ENCODE results near the gene CELSR1.

The CELSR1 gene

DNA sequence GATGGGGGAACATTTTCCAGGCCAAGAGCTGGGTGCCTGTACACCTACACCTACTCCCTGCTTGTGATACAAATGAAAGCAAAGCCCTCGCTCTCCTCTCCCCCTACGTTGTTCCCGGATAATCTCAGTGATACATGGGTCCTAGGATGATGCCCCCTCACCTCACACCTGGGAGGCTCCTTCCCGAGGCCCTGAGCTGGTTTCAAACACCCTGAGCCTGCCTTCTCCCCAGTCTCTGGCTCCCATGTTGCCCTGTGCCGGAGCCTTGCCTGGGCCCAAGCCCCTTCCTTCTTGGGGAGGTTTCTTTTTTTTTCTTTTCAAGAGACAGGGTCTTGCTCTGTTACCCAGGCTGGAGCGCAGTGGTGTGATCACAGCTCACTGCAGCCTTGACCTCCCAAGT is 178.7 kb downstream of the CELSR1 start:
- Histone ChIP-seq H3K9me3 (ENCODE audit: insufficient read depth, low read depth, low read length) (no peaks in the 10 kb centered on the region), H3K4ac (ENCODE audit: low read depth, low read length) (no peak overlapping the region), H4K91ac (ENCODE audit: low read depth, low read length) (no peak overlapping the region), H3K9ac (ENCODE audit: low read length) (no peak overlapping the region), H2BK12ac (ENCODE audit: low read length) (no peak overlapping the region), H2AFZ (ENCODE audit: insufficient read depth, low read length, poor library complexity) (no peak overlapping the region), H3K36me3 (ENCODE audit: control insufficient read depth in 1 of 2, insufficient read depth in 2 of 2, low read length in 2 of 2) (peaks cover 53 to 67% of the 10 kb centered on the region in 2 experiments), H3K27me3 (ENCODE audit: insufficient read depth, low read length) (no peaks in the 10 kb centered on the region), H3K79me1 (ENCODE audit: low read length) (no peaks in the 10 kb centered on the region), H4K8ac (ENCODE audit: low read depth, low read length) (no peak overlapping the region), H3K23ac (ENCODE audit: low read length) (no peak overlapping the region), H2BK5ac (ENCODE audit: low read depth, low read length, poor library complexity) (no peak overlapping the region), H3K4me2 (ENCODE audit: low read length) (no peak overlapping the region), H3K18ac (ENCODE audit: low read length) (no peak overlapping the region), H2BK120ac (ENCODE audit: insufficient read depth, low read length, poor library complexity) (no peak overlapping the region), H3K14ac (ENCODE audit: low read length) (no peak overlapping the region), H4K12ac (ENCODE audit: low read depth, low read length) (no peak overlapping the region), H3K4me3 (ENCODE audit: low read depth, low read length) (no peak overlapping the region), H3K79me2 (ENCODE audit: control insufficient read depth, insufficient read depth, low read length, poor library complexity) (no peaks in the 10 kb centered on the region), H3K4me1 (ENCODE audit: control insufficient read depth in 1 of 2, insufficient read depth in 2 of 2, low read length in 2 of 2) (peaks cover 0 to 1% of the 10 kb centered on the region in 2 experiments), H3K27ac (ENCODE audit: low read depth, low read length) (no peak overlapping the region), H2AK5ac (ENCODE audit: low read length) (no peak overlapping the region)
- WGBS (ENCODE audit: extremely low coverage, insufficient coverage, insufficient read length), result no CpG with 5 or more reads among the region's 6 CpGs
- DNase-seq, result no peak

DNA sequence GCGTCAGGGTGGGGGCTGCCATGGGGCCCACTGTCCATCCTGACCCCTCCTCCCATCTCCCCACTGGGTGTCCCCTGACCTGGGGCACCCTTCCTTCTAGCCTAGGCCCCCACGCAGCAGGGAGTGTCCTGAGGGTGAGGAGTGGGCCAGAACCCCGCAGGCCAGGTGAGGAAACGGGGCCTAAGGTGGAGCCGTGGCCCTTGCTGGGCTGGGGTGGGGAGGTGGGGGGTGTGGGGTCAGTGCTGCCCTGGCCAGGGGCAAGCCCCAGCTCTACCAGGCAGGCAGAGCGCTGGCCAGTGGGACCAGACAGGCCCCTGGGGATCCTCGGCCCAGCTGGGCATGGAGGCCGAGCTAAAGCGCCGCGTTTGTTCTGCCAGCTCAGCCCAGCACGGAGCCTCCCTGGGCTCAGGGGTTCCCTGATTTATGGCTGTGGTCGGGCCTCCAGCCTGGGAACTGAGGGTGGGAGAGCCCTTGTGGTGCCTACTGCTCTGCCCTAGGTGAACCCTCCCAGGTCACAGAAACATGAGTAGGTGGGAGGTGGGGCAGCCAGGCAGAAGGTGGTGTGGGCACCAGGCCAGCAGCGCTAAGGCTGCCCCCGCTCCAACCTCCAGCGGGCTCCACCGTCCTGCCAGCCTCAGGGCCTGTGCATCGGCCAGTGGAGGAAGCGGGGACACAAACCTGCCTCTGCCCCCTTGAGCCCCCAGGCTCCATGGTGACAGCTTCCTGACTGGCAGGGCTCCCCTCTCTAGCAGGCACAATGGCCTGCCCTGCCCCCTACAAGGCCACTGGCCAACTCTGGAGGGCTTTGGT is 179.5 kb downstream of the CELSR1 start:
- no peak overlapping the region for H3K4me3 ChIP-seq (ENCODE audit: low read depth, low read length)
- no peak overlapping the region for H3K4ac ChIP-seq (ENCODE audit: low read depth, low read length)
- H3K14ac ChIP-seq (ENCODE audit: low read length), result no peak overlapping the region
- H3K4me1 ChIP-seq (ENCODE audit: control insufficient read depth in 1 of 2, insufficient read depth in 2 of 2, low read length in 2 of 2), result peaks cover 0 to 1% of the 10 kb centered on the region in 2 experiments
- H2BK120ac ChIP-seq (ENCODE audit: insufficient read depth, low read length, poor library complexity), result no peak overlapping the region
- H3K23ac ChIP-seq (ENCODE audit: low read length), result no peak overlapping the region
- no CpG with 5 or more reads among the region's 19 CpGs for WGBS (ENCODE audit: extremely low coverage, insufficient coverage, insufficient read length)
- H3K79me1 ChIP-seq (ENCODE audit: low read length), result no peaks in the 10 kb centered on the region
- H2BK5ac ChIP-seq (ENCODE audit: low read depth, low read length, poor library complexity), result no peak overlapping the region
- no peak for DNase-seq
- no peak overlapping the region for H3K9ac ChIP-seq (ENCODE audit: low read length)
- H3K27me3 ChIP-seq (ENCODE audit: insufficient read depth, low read length), result no peaks in the 10 kb centered on the region
- peaks cover 57 to 70% of the 10 kb centered on the region in 2 experiments for H3K36me3 ChIP-seq (ENCODE audit: control insufficient read depth in 1 of 2, insufficient read depth in 2 of 2, low read length in 2 of 2)
- H2AK5ac ChIP-seq (ENCODE audit: low read length), result no peak overlapping the region
- no peak overlapping the region for H3K27ac ChIP-seq (ENCODE audit: low read depth, low read length)
- no peak overlapping the region for H4K91ac ChIP-seq (ENCODE audit: low read depth, low read length)
- no peak overlapping the region for H3K18ac ChIP-seq (ENCODE audit: low read length)
- no peak overlapping the region for H2AFZ ChIP-seq (ENCODE audit: insufficient read depth, low read length, poor library complexity)
- H4K12ac ChIP-seq (ENCODE audit: low read depth, low read length), result no peak overlapping the region
- H4K8ac ChIP-seq (ENCODE audit: low read depth, low read length), result no peak overlapping the region
- H3K9me3 ChIP-seq (ENCODE audit: insufficient read depth, low read depth, low read length), result no peaks in the 10 kb centered on the region
- no peak overlapping the region for H2BK12ac ChIP-seq (ENCODE audit: low read length)
- no peaks in the 10 kb centered on the region for H3K79me2 ChIP-seq (ENCODE audit: control insufficient read depth, insufficient read depth, low read length, poor library complexity)
- H3K4me2 ChIP-seq (ENCODE audit: low read length), result no peak overlapping the region

DNA sequence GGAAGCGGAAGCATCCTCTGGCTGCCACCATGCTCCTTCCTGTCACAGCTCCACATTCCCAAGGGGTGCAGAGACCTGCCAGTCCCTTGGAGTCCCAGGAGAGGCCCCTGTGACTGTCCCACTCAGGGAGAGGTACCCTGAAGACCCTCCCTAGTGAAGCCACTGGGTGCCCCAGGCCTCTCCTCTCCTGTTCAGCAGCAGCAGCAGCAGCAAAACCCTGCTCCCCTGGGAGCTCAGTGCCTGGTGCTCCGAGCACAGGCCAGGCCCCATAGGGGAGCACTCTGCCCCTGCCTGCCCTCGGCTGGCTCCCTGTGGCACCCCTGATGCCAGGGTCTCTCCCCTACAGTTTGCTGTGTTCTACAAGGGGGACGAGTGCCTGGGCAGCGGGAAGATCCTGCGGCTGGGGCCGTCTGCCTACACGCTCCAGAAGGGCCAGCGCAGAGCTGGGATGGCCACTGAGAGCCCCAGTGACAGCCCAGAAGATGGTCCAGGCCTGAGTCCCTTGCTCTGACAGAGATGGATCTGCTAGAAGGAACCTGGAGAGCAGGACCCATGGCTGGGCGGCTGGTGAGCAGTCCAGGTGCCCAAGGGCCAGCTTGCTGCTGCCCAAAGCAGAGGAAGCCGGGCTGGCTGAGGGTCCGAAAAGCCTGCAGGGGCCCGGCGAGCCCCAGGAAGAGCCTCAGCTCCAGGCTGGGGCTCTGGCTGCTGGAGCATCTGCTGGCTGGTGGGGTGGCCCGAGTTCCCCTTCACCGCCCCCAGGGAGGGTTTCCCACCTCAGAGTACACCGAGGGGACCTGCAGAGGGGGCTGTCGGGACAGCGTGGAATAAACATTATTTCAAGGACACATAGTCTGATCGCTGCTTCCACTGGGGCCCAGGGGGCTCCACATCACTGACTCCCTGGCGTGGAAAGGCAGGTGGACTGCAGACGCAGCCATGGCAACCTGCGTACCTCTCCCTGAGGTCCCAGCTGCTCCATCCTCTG is 180.6 kb downstream of the CELSR1 start:
- no peak overlapping the region for H4K12ac ChIP-seq (ENCODE audit: low read depth, low read length)
- peaks cover 0 to 1% of the 10 kb centered on the region in 2 experiments for H3K4me1 ChIP-seq (ENCODE audit: control insufficient read depth in 1 of 2, insufficient read depth in 2 of 2, low read length in 2 of 2)
- no peak overlapping the region for H3K4me3 ChIP-seq (ENCODE audit: low read depth, low read length)
- H2AFZ ChIP-seq (ENCODE audit: insufficient read depth, low read length, poor library complexity), result no peak overlapping the region
- no peak overlapping the region for H4K91ac ChIP-seq (ENCODE audit: low read depth, low read length)
- H3K18ac ChIP-seq (ENCODE audit: low read length), result no peak overlapping the region
- no peak overlapping the region for H2AK5ac ChIP-seq (ENCODE audit: low read length)
- no peak overlapping the region for H2BK12ac ChIP-seq (ENCODE audit: low read length)
- H2BK5ac ChIP-seq (ENCODE audit: low read depth, low read length, poor library complexity), result no peak overlapping the region
- WGBS (ENCODE audit: extremely low coverage, insufficient coverage, insufficient read length), result no CpG with 5 or more reads among the region's 23 CpGs
- no peak for DNase-seq
- no peaks in the 10 kb centered on the region for H3K79me2 ChIP-seq (ENCODE audit: control insufficient read depth, insufficient read depth, low read length, poor library complexity)
- H3K23ac ChIP-seq (ENCODE audit: low read length), result no peak overlapping the region
- H3K36me3 ChIP-seq (ENCODE audit: control insufficient read depth in 1 of 2, insufficient read depth in 2 of 2, low read length in 2 of 2), result peaks cover 66 to 77% of the 10 kb centered on the region in 2 experiments
- H3K27me3 ChIP-seq (ENCODE audit: insufficient read depth, low read length), result no peaks in the 10 kb centered on the region
- H3K9ac ChIP-seq (ENCODE audit: low read length), result no peak overlapping the region
- no peak overlapping the region for H3K14ac ChIP-seq (ENCODE audit: low read length)
- no peaks in the 10 kb centered on the region for H3K79me1 ChIP-seq (ENCODE audit: low read length)
- no peak overlapping the region for H3K4ac ChIP-seq (ENCODE audit: low read depth, low read length)
- no peaks in the 10 kb centered on the region for H3K9me3 ChIP-seq (ENCODE audit: insufficient read depth, low read depth, low read length)
- no peak overlapping the region for H3K4me2 ChIP-seq (ENCODE audit: low read length)
- H4K8ac ChIP-seq (ENCODE audit: low read depth, low read length), result no peak overlapping the region
- H2BK120ac ChIP-seq (ENCODE audit: insufficient read depth, low read length, poor library complexity), result no peak overlapping the region
- H3K27ac ChIP-seq (ENCODE audit: low read depth, low read length), result no peak overlapping the region

DNA sequence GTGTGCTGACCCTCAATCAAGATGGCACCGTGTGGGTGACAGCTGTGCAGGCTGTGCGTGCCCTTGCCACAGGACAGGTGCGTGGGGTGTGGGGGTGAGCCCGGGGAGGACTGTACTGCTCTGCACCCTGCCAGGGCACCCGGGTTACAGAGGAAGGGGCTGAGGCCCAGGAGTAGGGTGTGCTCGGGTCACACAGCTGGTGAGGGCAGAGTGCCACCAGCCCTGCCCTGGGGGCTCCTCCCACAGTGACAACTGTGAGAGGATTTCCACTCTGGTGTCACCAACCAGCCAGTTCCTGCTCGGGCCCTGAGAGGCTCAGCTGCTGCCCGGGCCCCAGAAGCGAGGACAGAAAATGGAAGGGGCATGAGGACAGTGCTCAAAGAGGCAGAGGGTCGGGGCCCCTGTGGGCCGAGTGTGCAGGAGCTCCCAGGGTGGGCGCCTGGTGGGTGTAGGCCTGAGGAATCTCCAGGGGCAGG is 181.4 kb downstream of the CELSR1 start:
- Histone ChIP-seq H2BK5ac (ENCODE audit: low read depth, low read length, poor library complexity) (no peak overlapping the region), H3K79me2 (ENCODE audit: control insufficient read depth, insufficient read depth, low read length, poor library complexity) (no peaks in the 10 kb centered on the region), H2AK5ac (ENCODE audit: low read length) (no peak overlapping the region), H3K79me1 (ENCODE audit: low read length) (no peaks in the 10 kb centered on the region), H3K23ac (ENCODE audit: low read length) (no peak overlapping the region), H3K18ac (ENCODE audit: low read length) (no peak overlapping the region), H4K8ac (ENCODE audit: low read depth, low read length) (no peak overlapping the region), H3K36me3 (ENCODE audit: control insufficient read depth in 1 of 2, insufficient read depth in 2 of 2, low read length in 2 of 2) (peaks cover 74 to 85% of the 10 kb centered on the region in 2 experiments), H3K4me1 (ENCODE audit: control insufficient read depth in 1 of 2, insufficient read depth in 2 of 2, low read length in 2 of 2) (peaks cover 0 to 1% of the 10 kb centered on the region in 2 experiments), H2BK12ac (ENCODE audit: low read length) (no peak overlapping the region), H3K14ac (ENCODE audit: low read length) (no peak overlapping the region), H4K12ac (ENCODE audit: low read depth, low read length) (no peak overlapping the region), H2BK120ac (ENCODE audit: insufficient read depth, low read length, poor library complexity) (no peak overlapping the region), H3K9ac (ENCODE audit: low read length) (no peak overlapping the region), H3K27me3 (ENCODE audit: insufficient read depth, low read length) (no peaks in the 10 kb centered on the region), H3K4me2 (ENCODE audit: low read length) (no peak overlapping the region), H2AFZ (ENCODE audit: insufficient read depth, low read length, poor library complexity) (no peak overlapping the region), H3K27ac (ENCODE audit: low read depth, low read length) (no peak overlapping the region), H4K91ac (ENCODE audit: low read depth, low read length) (no peak overlapping the region), H3K9me3 (ENCODE audit: insufficient read depth, low read depth, low read length) (no peaks in the 10 kb centered on the region), H3K4me3 (ENCODE audit: low read depth, low read length) (no peak overlapping the region), H3K4ac (ENCODE audit: low read depth, low read length) (no peak overlapping the region)
- WGBS (ENCODE audit: extremely low coverage, insufficient coverage, insufficient read length), result no CpG with 5 or more reads among the region's 12 CpGs
- DNase-seq, result no peak

Data from trophoblast cell (in vitro differentiated cells and primary cell).